ENCODE measurements around the gene ZNF407. TPM values are rescaled to one million over a fixed set of nuclear protein-coding genes. Genes with fewer than 3 reads are reported as not detected.

Gene ZNF407
- total RNA-seq, 1 experiment from 2014 or later = 15.9 TPM

- no peak overlapping the region for H3K4me3 ChIP-seq (ENCODE audit: low read depth, low read length, poor library complexity, severe bottlenecking)
- no peak overlapping the region for H3K27ac ChIP-seq (ENCODE audit: low read depth, low read length, poor library complexity, severe bottlenecking)
- ChIA-PET CTCF (interaction anchor here (0.7 kb wide), 1 partner anchor 1901 kb away, joined by 3 read pairs; no protein-coding TSS in a partner anchor), POLR2A (ENCODE audit: low non-redundant PET) (no interaction called here)
- no peak for DNase-seq (ENCODE audit: low spot score)
- H3K9me3 ChIP-seq (ENCODE audit: low read depth, low read length, poor library complexity, severe bottlenecking) = no peaks in the 10 kb centered on the region
- BruUV-seq (replicated peaks) = no TSS peak
- H3K4me1 ChIP-seq (ENCODE audit: insufficient read depth, low read length, poor library complexity, severe bottlenecking) = no peaks in the 10 kb centered on the region
- TF ChIP-seq CTCF (conservative IDR thresholded peaks at IDR 0.05; ENCODE audit: low read depth, low read length) (no peak), EZH2 (IDR thresholded peaks at IDR 0.05; ENCODE audit: borderline replicate concordance, low read depth, low read length, poor library complexity, severe bottlenecking) (no peak)
- no peaks in the 10 kb centered on the region for H3K27me3 ChIP-seq (replicated peaks; ENCODE audit: insufficient read depth, low read depth, low read length, poor library complexity)
- intact Hi-C loops (cut with micrococcal nuclease; ENCODE audit: unreplicated experiment) = no loop called here
- no peaks in the 10 kb centered on the region for H3K36me3 ChIP-seq (ENCODE audit: insufficient read depth, low read length, poor library complexity, severe bottlenecking)
These were observed 28.6 kb downstream of the ZNF407 start for GRCh38 chr18:74626049-74626874.

GRCh38 chr18:74630804-74631203, 33.1 kb downstream of the ZNF407 start:
- Histone ChIP-seq H3K4me1 (ENCODE audit: insufficient read depth, low read length, poor library complexity, severe bottlenecking) (no peaks in the 10 kb centered on the region), H3K9me3 (ENCODE audit: low read depth, low read length, poor library complexity, severe bottlenecking) (no peaks in the 10 kb centered on the region), H3K27me3 (replicated peaks; ENCODE audit: insufficient read depth, low read depth, low read length, poor library complexity) (no peaks in the 10 kb centered on the region), H3K4me3 (ENCODE audit: low read depth, low read length, poor library complexity, severe bottlenecking) (no peak overlapping the region), H3K27ac (ENCODE audit: low read depth, low read length, poor library complexity, severe bottlenecking) (no peak overlapping the region), H3K36me3 (ENCODE audit: insufficient read depth, low read length, poor library complexity, severe bottlenecking) (no peaks in the 10 kb centered on the region)
- CTCF ChIA-PET = no interaction called here
- intact Hi-C loops (cut with micrococcal nuclease; ENCODE audit: unreplicated experiment) = no loop called here
- no TSS peak for BruUV-seq (replicated peaks)
- TF ChIP-seq EZH2 (IDR thresholded peaks at IDR 0.05; ENCODE audit: borderline replicate concordance, low read depth, low read length, poor library complexity, severe bottlenecking) (no peak), CTCF (conservative IDR thresholded peaks at IDR 0.05; ENCODE audit: low read depth, low read length) (no peak)
- POLR2A ChIA-PET (ENCODE audit: low non-redundant PET) = no interaction called here
- no peak for DNase-seq (ENCODE audit: low spot score)

- BruUV-seq (replicated peaks) = no TSS peak
- no peaks in the 10 kb centered on the region for H3K36me3 ChIP-seq (ENCODE audit: insufficient read depth, low read length, poor library complexity, severe bottlenecking)
- TF ChIP-seq CTCF (conservative IDR thresholded peaks at IDR 0.05; ENCODE audit: low read depth, low read length) (no peak), EZH2 (IDR thresholded peaks at IDR 0.05; ENCODE audit: borderline replicate concordance, low read depth, low read length, poor library complexity, severe bottlenecking) (no peak)
- no peaks in the 10 kb centered on the region for H3K27me3 ChIP-seq (replicated peaks; ENCODE audit: insufficient read depth, low read depth, low read length, poor library complexity)
- no peak overlapping the region for H3K27ac ChIP-seq (ENCODE audit: low read depth, low read length, poor library complexity, severe bottlenecking)
- DNase-seq (ENCODE audit: low spot score) = no peak
- no peak overlapping the region for H3K4me3 ChIP-seq (ENCODE audit: low read depth, low read length, poor library complexity, severe bottlenecking)
- intact Hi-C loops (cut with micrococcal nuclease; ENCODE audit: unreplicated experiment) = no loop called here
- CTCF ChIA-PET = no interaction called here
- POLR2A ChIA-PET (ENCODE audit: low non-redundant PET) = no interaction called here
- no peaks in the 10 kb centered on the region for H3K4me1 ChIP-seq (ENCODE audit: insufficient read depth, low read length, poor library complexity, severe bottlenecking)
- H3K9me3 ChIP-seq (ENCODE audit: low read depth, low read length, poor library complexity, severe bottlenecking) = no peaks in the 10 kb centered on the region
These were observed 33.5 kb downstream of the ZNF407 start for GRCh38 chr18:74631212-74631611.

Measured in A673 (cell line).